H4 (cell line): Measurements from ENCODE around the gene VPS37C. TPM values are rescaled to one million over a fixed set of nuclear protein-coding genes. Genes with fewer than 3 reads are reported as not detected.
"Not testable (repeated sequence)": the region's sequence is repeated elsewhere in the genome, so short reads cannot be mapped to it uniquely, and the experiment has no call there.

Experiments
- DNase-seq: peaks from one replicate; pipeline ENCODE4 v3.0.0-alpha.2; 2015; ENCODE audit warnings: low spot score
- total RNA-seq: library from RNA; depleted of rRNA; stranded (reverse); fragments of >200 nt; shearing (Covaris generic); gene quantifications from 2 replicates; pipeline ENCODE4 v1.2.3, GENCODE V29; 2014

The VPS37C gene
- total RNA-seq, 1 experiment from 2014 or later: 4.6 TPM

GRCh38 chr11:61174949-61175348, 13.7 kb upstream of the VPS37C start:
- no peak for DNase-seq

GRCh38 chr11:61174273-61174672, 13.0 kb upstream of the VPS37C start:
- DNase-seq: no peak

GRCh38 chr11:61173456-61173855, 12.2 kb upstream of the VPS37C start:
- DNase-seq: no peak

GRCh38 chr11:61172888-61173287, 11.7 kb upstream of the VPS37C start:
- no peak for DNase-seq

DNA sequence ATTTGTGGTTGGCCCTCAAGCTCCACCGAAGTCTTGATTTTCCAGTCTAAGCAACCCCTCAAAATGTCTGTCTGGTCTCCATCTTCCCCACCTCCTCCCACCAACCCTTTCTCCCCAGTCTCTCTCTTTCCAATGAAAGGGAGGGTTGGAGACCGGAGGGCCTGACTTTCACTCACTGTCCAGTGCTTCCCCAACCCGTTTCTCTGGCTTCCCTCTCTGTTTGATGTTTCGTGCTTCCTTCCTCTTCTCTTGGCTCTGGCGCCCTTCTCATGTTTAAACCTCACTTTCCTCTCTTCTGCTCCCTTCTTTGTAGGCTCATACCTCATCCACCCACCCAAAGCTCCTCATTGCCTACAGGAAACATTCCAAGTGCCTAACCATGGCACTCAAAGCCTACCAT, 11.1 kb upstream of the VPS37C start:
- DNase-seq: no peak

DNA sequence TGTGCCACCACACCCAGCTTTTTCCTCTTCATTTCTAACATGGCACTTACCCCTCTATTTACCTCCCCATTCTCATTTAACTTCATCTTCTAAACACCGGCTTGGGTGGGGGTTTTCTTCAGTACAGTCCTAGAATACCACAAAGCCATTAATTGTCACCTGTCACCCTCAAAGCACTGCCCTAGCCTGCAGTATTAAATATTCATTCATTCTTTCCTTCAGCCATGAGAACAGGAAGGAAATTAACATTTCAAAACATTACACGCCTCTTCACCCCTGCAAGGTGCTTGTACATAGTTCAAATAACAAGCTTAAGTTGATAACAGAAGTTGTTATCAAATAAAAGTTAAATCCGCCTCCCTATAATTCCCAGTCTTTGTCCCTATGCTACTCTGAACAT, 10.7 kb upstream of the VPS37C start:
- DNase-seq: no peak

- no peak for DNase-seq
Observed at GRCh38 chr11:61170566-61170965, 9.3 kb upstream of the VPS37C start.

DNA sequence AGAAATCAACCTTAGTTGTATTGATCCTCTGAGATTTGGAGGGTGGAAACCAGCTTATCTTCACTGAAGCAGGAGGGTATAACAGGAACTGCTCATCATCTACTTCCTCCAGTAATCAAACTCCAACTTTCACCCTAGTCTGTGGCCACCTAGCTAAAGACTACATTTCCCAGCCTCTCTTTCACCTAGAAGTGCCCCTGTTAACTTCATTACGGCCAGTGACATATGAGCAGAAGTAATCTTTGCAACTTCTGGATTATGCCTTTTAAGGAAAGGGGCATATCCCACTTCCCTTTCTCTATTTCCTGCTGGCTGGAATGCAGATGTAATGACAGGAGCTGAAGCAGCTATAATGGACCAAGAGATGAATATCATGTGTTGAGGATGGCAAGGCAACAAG, 7.6 kb upstream of the VPS37C start:
- DNase-seq: no peak

DNA sequence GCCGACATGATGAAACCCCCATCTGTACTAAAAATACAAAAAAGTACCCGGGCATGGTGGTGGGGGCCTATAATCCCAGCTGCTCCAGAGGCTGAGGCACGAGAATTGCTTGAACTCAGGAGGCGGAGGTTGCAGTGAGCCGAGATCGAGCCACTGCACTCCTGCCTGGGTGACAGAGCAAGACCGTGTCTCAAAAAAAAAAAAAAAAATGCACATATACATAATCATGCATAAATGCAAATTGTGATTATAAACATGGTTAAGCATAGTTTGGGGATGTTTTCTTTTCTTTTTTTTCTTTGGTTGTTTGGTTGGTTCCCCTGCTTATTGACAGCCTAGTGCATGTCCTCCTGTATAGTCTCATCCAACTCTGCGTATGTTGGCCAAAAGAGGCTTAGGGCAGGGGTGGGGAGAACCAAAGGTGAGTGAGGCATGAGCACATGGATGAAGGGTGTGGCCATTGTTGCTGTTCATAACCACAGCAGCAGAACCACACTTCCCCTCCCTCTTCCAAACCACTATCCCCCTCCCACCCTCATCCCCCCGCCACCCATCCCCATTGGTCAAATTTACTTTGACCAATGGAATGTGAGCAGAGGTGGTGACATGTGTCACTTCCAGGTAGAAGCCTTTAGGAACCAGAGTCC, 6.9 kb upstream of the VPS37C start:
- no peak for DNase-seq

DNA sequence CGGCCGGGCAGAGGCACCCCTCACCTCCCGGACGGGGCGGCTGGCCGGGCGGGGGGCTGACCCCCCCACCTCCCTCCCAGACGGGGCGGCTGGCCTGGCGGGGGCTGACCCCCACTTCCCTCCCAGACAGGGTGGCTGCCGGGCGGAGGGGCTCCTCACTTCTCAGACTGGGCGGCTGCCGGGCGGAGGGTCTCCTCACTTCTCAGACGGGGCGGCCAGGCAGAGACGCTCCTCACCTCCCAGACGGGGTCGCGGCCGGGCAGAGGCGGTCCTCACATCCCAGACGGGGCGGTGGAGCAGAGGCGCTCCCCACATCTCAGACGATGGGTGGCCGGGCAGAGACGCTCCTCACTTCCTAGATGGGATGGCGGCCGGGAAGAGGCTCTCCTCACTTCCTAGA, 5.1 kb upstream of the VPS37C start:
- not testable (repeated sequence) for DNase-seq

- DNase-seq: not testable (repeated sequence)
Observed at GRCh38 chr11:61165785-61166184, 4.6 kb upstream of the VPS37C start.

DNA sequence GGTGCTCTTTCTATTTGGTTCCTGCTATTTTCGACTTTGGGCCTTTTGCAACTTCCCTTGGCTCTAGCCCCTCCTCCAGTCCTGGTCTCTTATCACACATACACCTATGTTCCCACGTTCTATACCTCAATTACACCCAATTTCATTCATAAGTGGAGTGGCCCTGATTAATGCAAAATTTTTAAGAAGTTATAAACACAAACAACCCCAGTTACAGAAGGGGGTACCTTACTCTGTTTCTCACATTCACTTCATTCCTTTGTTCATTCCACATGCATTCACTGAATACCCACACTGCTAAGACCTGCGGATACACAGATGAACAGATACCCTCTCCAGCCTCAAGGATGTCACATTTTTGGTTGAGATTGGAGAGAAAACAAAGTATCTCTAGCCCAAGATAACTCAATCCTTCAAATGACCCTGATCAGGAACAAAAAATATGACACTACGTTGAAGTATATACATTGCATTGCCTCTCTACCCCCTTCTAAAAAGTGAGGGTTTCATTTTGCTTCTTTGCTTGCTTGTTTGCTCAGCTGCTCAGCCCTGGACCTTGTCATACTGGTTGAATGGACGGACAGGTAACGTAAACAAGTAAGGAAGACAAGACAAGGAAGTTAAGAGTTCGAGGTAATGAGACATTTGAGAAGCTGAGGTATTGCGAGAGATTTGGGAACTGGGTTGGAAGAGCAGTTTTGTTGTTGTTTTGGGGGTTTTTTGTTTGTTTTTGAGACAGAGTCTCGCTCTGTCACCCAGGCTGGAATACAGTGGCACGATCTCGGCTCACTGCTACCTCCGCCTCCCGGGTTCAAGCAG, 3.6 kb upstream of the VPS37C start:
- no peak for DNase-seq

DNA sequence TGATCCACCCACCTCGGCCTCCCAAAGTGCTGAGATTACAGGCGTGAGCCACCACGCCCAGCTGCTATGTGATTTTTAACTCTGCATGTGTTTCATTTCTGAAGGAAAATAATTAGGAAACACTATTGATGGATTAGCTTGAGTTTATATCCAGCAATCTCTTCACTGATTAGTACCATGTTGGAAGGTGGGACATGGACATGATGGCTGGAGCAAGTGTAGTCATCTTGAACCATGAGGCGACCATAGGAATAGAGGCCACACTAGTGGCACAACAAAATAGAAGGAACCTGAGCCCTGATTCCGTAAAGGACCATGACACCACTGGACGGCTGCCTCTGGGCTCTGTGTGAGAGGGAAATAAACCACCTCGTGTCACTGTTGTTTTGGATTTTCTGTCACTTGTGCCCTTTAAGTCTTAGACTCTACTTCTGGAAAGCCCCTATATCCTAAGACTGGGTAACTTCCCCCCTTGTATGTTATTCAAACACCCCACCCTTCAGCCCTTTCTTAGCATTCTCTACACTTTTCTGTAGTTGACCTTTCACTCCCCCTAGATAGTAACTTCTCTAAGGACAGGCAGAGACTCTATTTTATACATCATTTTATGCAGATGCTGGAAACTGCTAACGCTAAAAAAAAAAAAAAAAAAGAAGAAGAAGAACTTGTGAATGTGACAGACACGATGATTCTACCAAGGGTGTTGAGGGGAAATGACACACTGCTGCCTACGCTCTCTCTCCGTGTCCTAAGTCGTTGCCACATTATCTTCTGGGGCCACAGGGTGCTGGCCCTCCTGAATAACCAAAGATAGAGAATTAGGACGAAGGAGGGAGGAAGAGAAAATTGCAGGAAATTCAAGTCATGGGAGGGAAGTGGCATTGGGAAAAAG, 2.7 kb upstream of the VPS37C start:
- no peak for DNase-seq

DNA sequence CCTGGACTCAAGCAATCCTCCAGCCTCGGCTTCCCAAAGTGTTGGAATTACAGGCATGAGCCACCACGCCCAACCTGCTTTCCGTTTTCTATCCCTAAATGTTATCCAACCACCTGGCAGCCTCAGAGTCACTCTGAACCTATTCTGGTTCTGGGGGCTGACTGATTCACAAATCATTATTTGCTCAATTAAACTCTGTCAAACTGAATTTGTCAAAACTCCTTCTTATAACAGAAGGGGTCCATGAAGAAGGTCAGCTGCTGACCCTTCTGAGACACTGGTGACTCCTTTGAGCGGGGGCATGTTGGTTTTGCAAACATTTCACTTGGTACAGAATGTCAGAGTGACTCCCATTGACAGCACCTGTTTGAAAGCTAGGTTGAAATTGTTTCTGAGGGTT, 1.8 kb upstream of the VPS37C start:
- DNase-seq: no peak

DNA sequence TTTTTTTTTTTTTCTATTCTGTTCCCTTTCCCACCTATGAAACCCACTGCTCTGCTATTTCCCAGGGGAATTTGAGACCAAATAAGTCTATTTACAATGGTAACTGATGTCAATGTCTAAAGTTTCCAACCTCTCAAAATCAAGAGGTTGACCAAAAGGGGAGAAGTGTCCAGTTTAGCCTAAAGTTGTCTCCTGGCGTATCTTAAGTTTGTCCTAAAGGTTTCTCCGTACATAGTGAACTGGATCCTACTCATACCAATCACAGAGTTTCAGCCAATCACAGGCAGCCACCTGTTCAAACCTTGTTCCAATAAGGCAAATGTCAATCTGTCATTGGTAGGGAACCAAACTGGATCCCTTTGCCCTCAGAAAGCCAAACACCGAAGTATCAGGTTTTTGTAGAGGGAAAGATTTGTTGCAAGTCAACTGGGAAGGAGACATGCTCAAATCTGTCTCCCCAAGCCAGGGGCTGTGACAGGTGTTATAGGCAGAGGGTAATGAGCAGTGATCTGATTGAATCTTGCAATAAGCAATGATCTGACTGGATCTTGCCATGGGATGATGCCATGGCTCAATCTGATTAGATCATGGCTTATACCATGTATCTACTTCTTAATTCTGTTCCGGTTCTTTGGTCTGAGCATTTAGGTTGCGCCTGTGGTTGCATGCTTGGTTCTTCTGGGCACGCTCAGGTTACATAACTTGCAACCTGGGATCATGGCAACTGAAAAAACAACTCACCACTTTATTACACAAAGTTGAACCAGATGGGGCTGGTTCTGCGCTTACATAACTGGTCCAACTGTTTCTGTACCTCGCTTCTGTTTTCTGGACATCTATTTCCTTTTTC, 1.1 kb upstream of the VPS37C start:
- no peak for DNase-seq

DNA sequence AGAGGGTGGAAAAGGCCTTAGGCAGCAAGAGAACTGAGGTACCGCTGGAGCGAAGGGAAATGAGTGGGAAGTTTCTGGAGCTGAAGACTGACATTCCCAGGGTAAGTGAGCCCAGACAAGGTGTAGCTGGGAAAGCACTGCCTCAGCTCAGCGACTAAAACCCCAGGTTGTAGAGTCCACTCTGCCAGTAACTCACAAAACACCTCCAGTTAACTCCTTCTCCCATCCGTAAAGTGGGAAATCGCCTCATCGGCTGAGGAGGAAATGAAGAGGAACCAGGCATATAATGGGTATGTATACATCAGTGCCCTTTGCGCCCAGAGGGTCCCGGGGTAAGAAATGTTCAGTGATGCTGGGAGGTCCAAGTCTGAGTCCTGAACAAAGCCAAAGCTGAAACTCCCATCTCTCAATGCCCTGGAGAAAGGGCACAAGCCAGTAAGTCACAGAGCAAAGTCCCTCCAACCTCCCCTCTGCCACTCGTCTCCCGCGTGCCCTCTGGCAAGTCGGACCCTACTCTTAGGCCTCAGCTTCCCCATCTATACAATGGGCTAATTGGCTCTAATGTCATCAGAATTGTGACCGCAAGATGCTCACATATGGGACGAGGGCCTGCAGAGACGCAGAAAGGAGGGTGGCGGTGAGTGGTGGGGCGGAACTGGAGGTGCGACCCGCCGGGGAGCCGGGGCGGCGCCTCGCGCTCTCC, 588 bp downstream of the VPS37C start:
- no peak for DNase-seq

DNA sequence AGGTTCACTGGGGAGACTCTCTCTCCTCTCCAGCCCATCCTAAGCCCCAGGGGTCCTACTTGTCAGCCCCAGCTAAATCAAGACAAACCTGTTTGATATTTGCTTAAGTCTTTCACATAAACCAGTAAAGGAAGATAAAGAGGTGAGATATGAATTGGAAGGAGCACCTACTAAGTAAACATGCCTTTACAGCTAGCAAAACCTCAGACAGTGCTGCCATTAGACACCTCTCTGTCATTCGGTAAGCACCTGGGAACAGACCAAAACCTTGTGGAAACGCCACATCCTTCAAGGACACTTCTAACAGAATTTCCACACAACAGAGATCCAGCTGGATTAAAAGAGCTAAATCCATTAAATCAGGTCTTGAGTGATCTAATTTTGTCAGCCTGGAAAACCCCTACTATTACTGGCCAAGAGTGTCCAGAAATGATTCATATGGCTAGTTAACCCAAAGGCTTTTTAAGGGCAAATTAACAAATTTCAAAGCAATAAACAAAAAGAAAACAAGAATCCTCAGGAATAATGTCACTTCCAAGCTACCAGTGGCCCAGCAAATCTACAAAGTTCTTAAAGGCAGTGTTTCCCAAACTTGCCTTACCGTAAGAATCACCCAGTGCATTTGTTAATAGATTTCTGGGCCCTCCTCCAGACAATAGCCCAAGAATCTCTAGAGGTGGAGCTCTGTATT, 2.4 kb downstream of the VPS37C start:
- DNase-seq: no peak

GRCh38 chr11:61157743-61158142, 3.5 kb downstream of the VPS37C start:
- no peak for DNase-seq

GRCh38 chr11:61155741-61156140, 5.5 kb downstream of the VPS37C start:
- DNase-seq: no peak

GRCh38 chr11:61155312-61155711, 5.9 kb downstream of the VPS37C start:
- DNase-seq: no peak
